DND-41 (cell line): ENCODE results near the gene ANO2.

Experiments
- EZH2 ChIP-seq: IDR thresholded peaks from 3 replicates; pipeline ENCODE4 v1.6.1; 2012; ENCODE audit warnings: borderline replicate concordance, low read depth, mild to moderate bottlenecking, moderate library complexity, low read length, inconsistent platforms; ENCODE audit not compliant: severe bottlenecking
- TF ChIP-seq, protein P1 (sequence below): IDR thresholded peaks from 2 replicates; pipeline ENCODE4 v1.5.1; 2012; ENCODE audit warnings: borderline replicate concordance, low read length, moderate library complexity, mild to moderate bottlenecking; ENCODE audit not compliant: poor library complexity, severe bottlenecking; ENCODE audit errors: extremely low read depth

DNA sequence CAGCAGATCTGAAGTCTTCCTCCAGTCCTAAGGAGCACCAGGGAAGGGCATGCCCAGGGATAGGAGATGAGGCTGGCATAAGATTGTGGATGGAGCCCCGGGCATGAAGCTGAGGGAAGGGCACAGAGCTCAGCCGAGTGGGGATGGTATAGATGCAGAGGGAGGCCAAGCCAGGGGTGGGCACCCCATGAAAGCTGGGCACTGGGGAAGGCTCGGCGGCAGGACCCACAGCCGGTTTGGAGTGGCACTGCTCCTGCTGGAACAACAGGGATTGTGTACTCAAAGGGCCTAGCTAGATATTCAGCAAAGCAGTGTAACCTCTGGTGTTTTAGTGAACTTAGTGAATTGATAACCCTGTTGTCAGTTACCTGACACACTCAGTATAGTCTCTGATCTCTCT, 396.0 kb downstream of the ANO2 start:
- no peak for TF ChIP-seq EZH2
- TF ChIP-seq, protein P1, sequence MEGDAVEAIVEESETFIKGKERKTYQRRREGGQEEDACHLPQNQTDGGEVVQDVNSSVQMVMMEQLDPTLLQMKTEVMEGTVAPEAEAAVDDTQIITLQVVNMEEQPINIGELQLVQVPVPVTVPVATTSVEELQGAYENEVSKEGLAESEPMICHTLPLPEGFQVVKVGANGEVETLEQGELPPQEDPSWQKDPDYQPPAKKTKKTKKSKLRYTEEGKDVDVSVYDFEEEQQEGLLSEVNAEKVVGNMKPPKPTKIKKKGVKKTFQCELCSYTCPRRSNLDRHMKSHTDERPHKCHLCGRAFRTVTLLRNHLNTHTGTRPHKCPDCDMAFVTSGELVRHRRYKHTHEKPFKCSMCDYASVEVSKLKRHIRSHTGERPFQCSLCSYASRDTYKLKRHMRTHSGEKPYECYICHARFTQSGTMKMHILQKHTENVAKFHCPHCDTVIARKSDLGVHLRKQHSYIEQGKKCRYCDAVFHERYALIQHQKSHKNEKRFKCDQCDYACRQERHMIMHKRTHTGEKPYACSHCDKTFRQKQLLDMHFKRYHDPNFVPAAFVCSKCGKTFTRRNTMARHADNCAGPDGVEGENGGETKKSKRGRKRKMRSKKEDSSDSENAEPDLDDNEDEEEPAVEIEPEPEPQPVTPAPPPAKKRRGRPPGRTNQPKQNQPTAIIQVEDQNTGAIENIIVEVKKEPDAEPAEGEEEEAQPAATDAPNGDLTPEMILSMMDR: no peak
